ENCODE measurements around the gene ZNF485. TPM values are rescaled to one million over a fixed set of nuclear protein-coding genes. Genes with fewer than 3 reads are reported as not detected.

Gene ZNF485
- total and polyA plus RNA-seq, 7 experiments from 2014 or later, result 2.9 to 13.1 (median 6.0) TPM

DNA sequence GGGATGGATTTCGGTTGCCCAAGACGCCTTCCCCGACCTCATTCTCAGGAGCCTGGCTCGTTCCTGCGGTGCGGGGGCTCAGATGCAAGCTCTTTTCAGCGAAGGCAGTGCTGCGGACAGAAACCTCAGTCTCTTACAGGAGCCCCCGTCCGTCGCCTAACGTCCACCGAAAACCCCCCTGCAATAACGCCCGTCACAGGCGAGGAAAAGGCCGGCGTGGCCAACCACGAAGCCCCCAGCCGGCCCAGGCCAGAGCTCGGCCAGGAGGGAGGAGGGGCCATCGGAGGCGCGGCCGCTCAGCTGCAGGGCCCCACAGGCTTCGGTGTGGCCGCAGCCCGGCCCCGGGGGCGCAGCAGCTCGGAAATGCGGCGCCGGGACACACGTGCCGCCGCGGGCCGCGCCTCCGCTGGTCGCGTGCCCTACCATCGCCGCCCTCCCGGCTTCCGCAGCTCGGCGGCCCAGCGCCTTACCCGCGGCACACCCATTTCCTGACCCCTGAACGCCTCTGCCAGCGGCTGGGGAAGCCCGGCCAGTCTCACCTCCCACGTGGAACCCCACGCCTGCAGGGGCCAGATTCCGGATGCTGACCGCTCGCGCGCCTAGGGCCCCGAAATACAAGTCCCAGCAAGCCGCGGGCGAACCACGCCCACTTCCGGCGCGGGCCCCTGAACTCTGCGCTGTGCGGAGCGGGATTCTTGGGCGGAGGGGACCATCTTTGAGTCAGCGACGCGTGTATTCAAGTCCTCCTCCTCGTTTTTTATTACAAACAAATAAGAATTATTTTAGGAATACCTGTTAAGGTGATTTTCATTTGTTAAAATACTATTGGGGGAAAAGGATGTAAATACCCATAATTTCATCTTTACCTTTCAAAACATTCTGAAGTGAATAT lies 32.0 kb upstream of the ZNF485 start, which contains the start of gene ZNF239:
Gene ZNF239 (minus strand): TSS at position 616 of the 892 bp plus-strand sequence. CDS start 16,537 bp downstream, outside the sequence.
- no peaks in the 10 kb centered on the region for H3K27me3 ChIP-seq (ENCODE audit: control insufficient read depth in 2 of 2, insufficient read depth in 2 of 2, low read length in 2 of 2)
- intact Hi-C loops (cut with micrococcal nuclease), result loop anchor here (1.0 to 10.0 kb wide), 10 partner anchors 21 to 1022 kb away; partner anchors contain the start of genes ZNF32 (in 2 of the 2), ZNF485 (in 2 of the 2), BMS1 (in 1 of the 2) and CSGALNACT2 (in 1 of the 2)
- peak within 1 kb of the TSS; percentile 72 for H3K4me3 ChIP-seq (ENCODE audit: low read length)
- peaks cover 5 to 31% (median 7%) of the 10 kb centered on the region in 11 donors for H3K9me3 Mint-ChIP-seq
- peaks cover 14 to 19% of the 10 kb centered on the region in 2 donors for H3K4me1 ChIP-seq (ENCODE audit: control insufficient read depth in 2 of 2, insufficient read depth in 2 of 2, low read length in 2 of 2)
- peaks cover 0 to 3% (median 0%) of the 10 kb centered on the region in 5 donors for H3K27me3 Mint-ChIP-seq
- peak within 1 kb of the TSS; percentile 66 for H3K27ac ChIP-seq (ENCODE audit: low read depth, low read length)
- ChIA-PET POLR2A (interaction anchor here (0.7 to 4.6 kb wide), 7 partner anchors 9 to 122 kb away, joined by 3 to 35 read pairs (median 4); partner anchors contain the start of genes ZNF32 and ZNF485), CTCF (interaction anchor here (0.5 to 0.6 kb wide), 2 partner anchors 125 to 419 kb away, joined by 3 to 4 read pairs; no protein-coding TSS in a partner anchor)
- H3K9me3 ChIP-seq (ENCODE audit: control insufficient read depth in 2 of 3, low read length in 3 of 3), result no peaks in the 10 kb centered on the region
- H3K36me3 Mint-ChIP-seq, result peaks cover 0 to 25% (median 10%) of the 10 kb centered on the region in 5 donors
- H3K36me3 ChIP-seq (ENCODE audit: control insufficient read depth in 2 of 3, insufficient read depth in 3 of 3, low read length in 3 of 3), result no peaks in the 10 kb centered on the region
- peak; percentile 91 for ATAC-seq
- DNase-seq, result peak; percentile 62 to 82 (median 78)
- H3K4me3 Mint-ChIP-seq, result peak within 1 kb of the TSS; percentile 72 to 93 (median 90)
- H3K4me1 Mint-ChIP-seq, result peaks cover 28 to 64% (median 61%) of the 10 kb centered on the region in 7 donors
- H3K27ac Mint-ChIP-seq, result peak within 1 kb of the TSS; percentile 29 to 96 (median 93)

DNA sequence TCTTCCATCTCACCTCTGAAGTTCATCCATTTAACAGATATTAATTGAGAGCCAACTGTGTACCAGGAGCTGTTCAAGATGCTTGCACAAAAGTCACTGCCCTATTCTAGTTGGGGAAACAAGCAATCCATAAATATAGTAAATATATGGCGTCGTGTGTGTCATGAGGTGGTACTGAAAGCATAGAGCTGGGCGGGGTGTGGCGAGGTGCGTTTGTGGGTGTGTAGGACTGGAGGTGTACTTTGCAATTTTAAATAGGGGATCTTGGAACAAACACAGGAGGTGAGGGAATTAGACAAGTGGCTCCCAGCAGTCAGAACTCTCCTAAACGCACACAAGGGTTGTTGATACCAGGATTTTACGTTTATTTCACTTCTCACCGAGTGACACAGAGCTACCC lies 31.3 kb upstream of the ZNF485 start:
- H3K36me3 Mint-ChIP-seq, result peaks cover 0 to 25% (median 10%) of the 10 kb centered on the region in 5 donors
- DNase-seq (no peak), ATAC-seq (no peak)
- CTCF ChIA-PET, result no interaction called here
- H3K36me3 ChIP-seq (ENCODE audit: control insufficient read depth in 2 of 3, insufficient read depth in 3 of 3, low read length in 3 of 3), result no peaks in the 10 kb centered on the region
- H3K4me3 Mint-ChIP-seq, result peak overlapping the region; percentile 72 to 93 (median 90)
- H3K9me3 Mint-ChIP-seq, result peaks cover 5 to 31% (median 7%) of the 10 kb centered on the region in 11 donors
- POLR2A ChIA-PET, result interaction anchor here (0.6 to 4.6 kb wide), 8 partner anchors 8 to 363 kb away, joined by 3 to 35 read pairs (median 5); partner anchors contain the start of genes ZNF32 and ZNF485
- H3K27ac ChIP-seq (ENCODE audit: low read depth, low read length), result peak overlapping the region; percentile 66
- peak overlapping the region in 8 of 9 donors; percentile 87 to 96 (median 94) for H3K27ac Mint-ChIP-seq
- intact Hi-C loops (cut with micrococcal nuclease), result loop anchor here (1.0 to 10.0 kb wide), 10 partner anchors 20 to 1023 kb away; partner anchors contain the start of genes ZNF32 (in 2 of the 2), ZNF485 (in 2 of the 2), BMS1 (in 1 of the 2) and CSGALNACT2 (in 1 of the 2)
- no peaks in the 10 kb centered on the region for H3K9me3 ChIP-seq (ENCODE audit: control insufficient read depth in 2 of 3, low read length in 3 of 3)
- H3K4me1 Mint-ChIP-seq, result peaks cover 28 to 64% (median 61%) of the 10 kb centered on the region in 7 donors
- peaks cover 14 to 19% of the 10 kb centered on the region in 2 donors for H3K4me1 ChIP-seq (ENCODE audit: control insufficient read depth in 2 of 2, insufficient read depth in 2 of 2, low read length in 2 of 2)
- no peaks in the 10 kb centered on the region for H3K27me3 ChIP-seq (ENCODE audit: control insufficient read depth in 2 of 2, insufficient read depth in 2 of 2, low read length in 2 of 2)
- peak overlapping the region; percentile 72 for H3K4me3 ChIP-seq (ENCODE audit: low read length)
- peaks cover 0 to 3% (median 0%) of the 10 kb centered on the region in 5 donors for H3K27me3 Mint-ChIP-seq

DNA sequence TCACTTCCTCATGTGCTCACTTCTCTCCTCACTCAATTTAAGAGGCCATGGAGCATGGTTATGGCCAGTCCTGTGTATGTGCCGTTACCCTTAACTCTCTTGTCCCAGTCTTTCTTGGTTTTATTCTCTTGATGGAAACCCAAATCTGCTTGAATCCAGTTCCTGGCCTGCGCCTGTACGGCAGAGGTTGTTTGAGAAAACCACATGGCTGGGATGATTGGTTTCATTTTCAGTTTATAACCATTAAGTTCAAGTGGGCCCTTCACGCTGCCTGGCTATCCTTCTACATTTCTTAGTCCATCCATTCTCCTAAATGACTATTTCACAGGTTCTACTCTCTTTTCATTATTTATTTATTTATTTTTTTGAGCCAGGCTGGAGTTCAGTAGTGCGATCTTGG lies 30.2 kb upstream of the ZNF485 start:
- Mint-ChIP-seq H3K4me3 (peak overlapping the region in 9 of 10 donors; percentile 72 to 93 (median 86)), H3K4me1 (peaks cover 23 to 56% (median 52%) of the 10 kb centered on the region in 7 donors), H3K9me3 (peaks cover 5 to 28% (median 10%) of the 10 kb centered on the region in 11 donors), H3K27me3 (peaks cover 0 to 7% (median 0%) of the 10 kb centered on the region in 5 donors), H3K36me3 (peaks cover 0 to 20% (median 6%) of the 10 kb centered on the region in 5 donors), H3K27ac (peak overlapping the region; percentile 53 to 96 (median 89))
- peak overlapping the region; percentile 5 for H3K4me3 ChIP-seq (ENCODE audit: low read length)
- H3K4me1 ChIP-seq (ENCODE audit: control insufficient read depth in 2 of 2, insufficient read depth in 2 of 2, low read length in 2 of 2), result peaks cover 14 to 19% of the 10 kb centered on the region in 2 donors
- no peaks in the 10 kb centered on the region for H3K9me3 ChIP-seq (ENCODE audit: control insufficient read depth in 2 of 3, low read length in 3 of 3)
- intact Hi-C loops (cut with micrococcal nuclease), result loop anchor here in 1 of 2 donors (10.0 kb wide), 1 partner anchor 281 kb away; no protein-coding TSS in a partner anchor
- ChIA-PET POLR2A (interaction anchor here (0.7 to 4.6 kb wide), 4 partner anchors 19 to 180 kb away, joined by 3 to 35 read pairs (median 5); partner anchors contain the start of gene ZNF32), CTCF (no interaction called here)
- H3K27ac ChIP-seq (ENCODE audit: low read depth, low read length), result no peak overlapping the region
- H3K36me3 ChIP-seq (ENCODE audit: control insufficient read depth in 2 of 3, insufficient read depth in 3 of 3, low read length in 3 of 3), result no peaks in the 10 kb centered on the region
- DNase-seq, result no peak
- H3K27me3 ChIP-seq (ENCODE audit: control insufficient read depth in 2 of 2, insufficient read depth in 2 of 2, low read length in 2 of 2), result no peaks in the 10 kb centered on the region
- no peak for ATAC-seq

GRCh38 chr10:43576580-43576979 lies 29.7 kb upstream of the ZNF485 start:
- DNase-seq, result no peak
- intact Hi-C loops (cut with micrococcal nuclease), result loop anchor here in 1 of 2 donors (10.0 kb wide), 1 partner anchor 282 kb away; no protein-coding TSS in a partner anchor
- peak overlapping the region in 5 of 9 donors; percentile 53 to 96 (median 71) for H3K27ac Mint-ChIP-seq
- ATAC-seq, result no peak
- Histone ChIP-seq H3K36me3 (ENCODE audit: control insufficient read depth in 2 of 3, insufficient read depth in 3 of 3, low read length in 3 of 3) (no peaks in the 10 kb centered on the region), H3K9me3 (ENCODE audit: control insufficient read depth in 2 of 3, low read length in 3 of 3) (no peaks in the 10 kb centered on the region), H3K27me3 (ENCODE audit: control insufficient read depth in 2 of 2, insufficient read depth in 2 of 2, low read length in 2 of 2) (no peaks in the 10 kb centered on the region), H3K4me3 (ENCODE audit: low read length) (no peak overlapping the region), H3K4me1 (ENCODE audit: control insufficient read depth in 2 of 2, insufficient read depth in 2 of 2, low read length in 2 of 2) (peaks cover 14 to 19% of the 10 kb centered on the region in 2 donors), H3K27ac (ENCODE audit: low read depth, low read length) (no peak overlapping the region)
- H3K4me1 Mint-ChIP-seq, result peaks cover 20 to 51% (median 48%) of the 10 kb centered on the region in 7 donors
- ChIA-PET POLR2A (no interaction called here), CTCF (no interaction called here)
- peaks cover 0 to 20% (median 4%) of the 10 kb centered on the region in 5 donors for H3K36me3 Mint-ChIP-seq
- H3K4me3 Mint-ChIP-seq, result peak overlapping the region; percentile 4 to 84 (median 32)
- peaks cover 0 to 7% (median 0%) of the 10 kb centered on the region in 5 donors for H3K27me3 Mint-ChIP-seq
- peaks cover 5 to 28% (median 10%) of the 10 kb centered on the region in 11 donors for H3K9me3 Mint-ChIP-seq

- Histone ChIP-seq H3K4me3 (ENCODE audit: low read length) (no peak overlapping the region), H3K4me1 (ENCODE audit: control insufficient read depth in 2 of 2, insufficient read depth in 2 of 2, low read length in 2 of 2) (no peaks in the 10 kb centered on the region), H3K36me3 (ENCODE audit: control insufficient read depth in 2 of 3, insufficient read depth in 3 of 3, low read length in 3 of 3) (no peaks in the 10 kb centered on the region), H3K9me3 (ENCODE audit: control insufficient read depth in 2 of 3, low read length in 3 of 3) (no peaks in the 10 kb centered on the region), H3K27ac (ENCODE audit: low read depth, low read length) (no peak overlapping the region), H3K27me3 (ENCODE audit: control insufficient read depth in 2 of 2, insufficient read depth in 2 of 2, low read length in 2 of 2) (no peaks in the 10 kb centered on the region)
- intact Hi-C loops (cut with micrococcal nuclease), result no loop called here
- POLR2A ChIA-PET, result interaction anchor here (0.6 kb wide), 1 partner anchor 10 kb away, joined by 3 read pairs; no protein-coding TSS in a partner anchor
- H3K27me3 Mint-ChIP-seq, result peaks cover 0 to 10% (median 0%) of the 10 kb centered on the region in 5 donors
- no peak for ATAC-seq
- no peaks in the 10 kb centered on the region for H3K36me3 Mint-ChIP-seq
- no peak overlapping the region for H3K27ac Mint-ChIP-seq
- CTCF ChIA-PET, result no interaction called here
- H3K9me3 Mint-ChIP-seq, result peaks cover 0 to 11% (median 0%) of the 10 kb centered on the region in 11 donors
- peaks cover 0 to 1% (median 0%) of the 10 kb centered on the region in 7 donors for H3K4me1 Mint-ChIP-seq
- H3K4me3 Mint-ChIP-seq, result no peak overlapping the region
- DNase-seq, result no peak
Observed at GRCh38 chr10:43584051-43584450, 22.2 kb upstream of the ZNF485 start.

DNA sequence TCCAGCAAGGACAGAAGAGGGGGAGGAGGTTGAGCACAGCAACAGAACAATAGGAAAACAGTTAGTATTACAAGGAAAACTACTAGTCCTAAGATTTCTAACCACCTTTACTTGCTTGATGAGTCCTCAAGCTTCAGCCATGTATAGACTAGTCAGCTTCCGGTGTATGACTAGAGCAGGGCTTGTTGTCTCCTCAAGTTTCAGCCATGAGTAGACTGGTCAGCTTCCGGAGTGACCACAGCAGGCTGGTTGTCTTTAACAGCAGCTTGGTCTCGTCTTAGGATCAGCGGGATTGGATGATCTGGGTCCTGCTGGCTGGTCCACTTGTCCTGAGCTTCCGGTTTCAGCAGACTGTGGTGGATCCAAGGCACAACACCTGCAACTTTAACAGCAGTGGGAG lies 21.2 kb upstream of the ZNF485 start:
- Mint-ChIP-seq H3K36me3 (no peaks in the 10 kb centered on the region), H3K27ac (no peak overlapping the region), H3K9me3 (peaks cover 0 to 15% (median 0%) of the 10 kb centered on the region in 11 donors), H3K4me1 (peaks cover 0 to 1% (median 0%) of the 10 kb centered on the region in 7 donors), H3K27me3 (peaks cover 0 to 10% (median 0%) of the 10 kb centered on the region in 5 donors), H3K4me3 (no peak overlapping the region)
- DNase-seq (no peak), ATAC-seq (no peak)
- no peaks in the 10 kb centered on the region for H3K9me3 ChIP-seq (ENCODE audit: control insufficient read depth in 2 of 3, low read length in 3 of 3)
- no peaks in the 10 kb centered on the region for H3K36me3 ChIP-seq (ENCODE audit: control insufficient read depth in 2 of 3, insufficient read depth in 3 of 3, low read length in 3 of 3)
- intact Hi-C loops (cut with micrococcal nuclease), result no loop called here
- H3K27me3 ChIP-seq (ENCODE audit: control insufficient read depth in 2 of 2, insufficient read depth in 2 of 2, low read length in 2 of 2), result no peaks in the 10 kb centered on the region
- no peak overlapping the region for H3K4me3 ChIP-seq (ENCODE audit: low read length)
- ChIA-PET POLR2A (no interaction called here), CTCF (no interaction called here)
- no peaks in the 10 kb centered on the region for H3K4me1 ChIP-seq (ENCODE audit: control insufficient read depth in 2 of 2, insufficient read depth in 2 of 2, low read length in 2 of 2)
- no peak overlapping the region for H3K27ac ChIP-seq (ENCODE audit: low read depth, low read length)

Data from naive thymus-derived CD4-positive, alpha-beta T cell (primary cell).